Prostate gland (tissue), 2 donors: ENCODE measurements around the gene COG2. TPM values are rescaled to one million over a fixed set of nuclear protein-coding genes. Genes with fewer than 3 reads are reported as not detected.
"Not testable (repeated sequence)": the region's sequence is repeated elsewhere in the genome, so short reads cannot be mapped to it uniquely, and the experiment has no call there.

ENCODE experiments used
- DNase-seq: peaks from one replicate; pipeline ENCODE4 v3.0.0-alpha.2; 2019; ENCODE audit warnings: low spot score
- H3K27ac ChIP-seq, 2 donors: fragments of 200-600 bp; sonication (generic); 2 replicates each; pipeline ENCODE4 v1.5.1; 2017 to 2019
- H3K27me3 ChIP-seq: fragments of 200-600 bp; sonication (generic); replicated peaks from 2 replicates; pipeline ENCODE4 v1.5.1; 2019; ENCODE audit not compliant: insufficient read depth
- H3K36me3 ChIP-seq, 2 donors: fragments of 200-600 bp; sonication (generic); 1 replicate in 1 of 2; 2 replicates in 1 of 2; pipeline versions ENCODE4 v1.5.1 to v1.8.1; 2017 to 2019
- H3K4me1 ChIP-seq: fragments of 200-600 bp; sonication (generic); replicated peaks from 2 replicates; pipeline ENCODE4 v1.5.1; 2019
- H3K4me3 ChIP-seq, 2 donors: fragments of 200-600 bp; sonication (generic); 2 replicates each; pipeline ENCODE4 v1.5.1; 2017 to 2019
- H3K9me3 ChIP-seq: fragments of 200-600 bp; sonication (generic); 2 replicates; pipeline ENCODE4 v1.5.1; 2017
- POLR2A ChIP-seq: fragments of 450-650 bp; IDR thresholded peaks from one replicate; pipeline ENCODE4 v1.6.1; 2016; ENCODE audit warnings: antibody characterized with exemption, mild to moderate bottlenecking
- POLR2AphosphoS5 ChIP-seq: sonication (generic); formaldehyde crosslinking; IDR thresholded peaks from one replicate; pipeline ENCODE4 v1.6.1; 2017; ENCODE audit warnings: antibody characterized with exemption
- WGBS: methylation state at CpG from one replicate; pipeline ENCODE4 v1.1.5; 2018; 5-methylcytosine and 5-hydroxymethylcytosine counted together
- intact Hi-C: fragments of 100-400 bp; cut with DNase I; formaldehyde crosslinking; loops from one replicate; pipeline ENCODE4 v1.14.2; 2022
- total RNA-seq, 2 donors: library from RNA; depleted of rRNA; stranded (reverse); fragments of >200 nt; gene quantifications; one replicate each; pipeline ENCODE4 v1.1.0, GENCODE V29; 2016
- TF ChIP-seq, protein P1 (sequence below), 4 experiments: fragments of 200-600 bp in 2 of 4; fragments of 450-650 bp in 2 of 4; sonication (generic) in 2 of 4; IDR thresholded peaks; 1 replicate in 3 of 4; 2 replicates in 1 of 4; pipeline ENCODE4 v1.5.1; 2016 to 2019; ENCODE audit warnings: antibody characterized with exemption in 4 of 4, mild to moderate bottlenecking in 2 of 4, moderate library complexity in 2 of 4

COG2 gene
- total RNA-seq, 2 donors from 2014 or later: 26.1 to 32.8 TPM

DNA sequence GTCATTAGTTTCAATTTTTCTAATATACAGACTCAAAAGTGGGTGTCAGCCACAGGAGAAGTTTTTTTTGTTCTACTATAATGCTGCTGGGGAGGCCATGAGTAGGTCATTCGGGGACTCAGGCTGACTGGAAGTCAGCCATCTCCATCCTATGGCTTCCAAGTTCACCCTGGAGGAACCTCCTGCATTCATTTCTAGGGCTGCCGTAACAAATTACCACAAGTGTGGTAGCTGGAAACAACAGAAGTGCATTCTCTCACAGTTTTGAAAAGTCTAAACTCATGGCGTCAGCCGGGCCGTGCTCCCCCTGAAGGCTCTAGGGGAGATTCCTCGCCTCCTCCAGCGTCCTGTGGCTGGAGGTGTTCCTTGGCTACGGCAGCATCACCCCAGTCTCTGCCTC lies 53.9 kb downstream of the COG2 start:
- no peak overlapping the region for H3K27ac ChIP-seq
- TF ChIP-seq, protein P1, sequence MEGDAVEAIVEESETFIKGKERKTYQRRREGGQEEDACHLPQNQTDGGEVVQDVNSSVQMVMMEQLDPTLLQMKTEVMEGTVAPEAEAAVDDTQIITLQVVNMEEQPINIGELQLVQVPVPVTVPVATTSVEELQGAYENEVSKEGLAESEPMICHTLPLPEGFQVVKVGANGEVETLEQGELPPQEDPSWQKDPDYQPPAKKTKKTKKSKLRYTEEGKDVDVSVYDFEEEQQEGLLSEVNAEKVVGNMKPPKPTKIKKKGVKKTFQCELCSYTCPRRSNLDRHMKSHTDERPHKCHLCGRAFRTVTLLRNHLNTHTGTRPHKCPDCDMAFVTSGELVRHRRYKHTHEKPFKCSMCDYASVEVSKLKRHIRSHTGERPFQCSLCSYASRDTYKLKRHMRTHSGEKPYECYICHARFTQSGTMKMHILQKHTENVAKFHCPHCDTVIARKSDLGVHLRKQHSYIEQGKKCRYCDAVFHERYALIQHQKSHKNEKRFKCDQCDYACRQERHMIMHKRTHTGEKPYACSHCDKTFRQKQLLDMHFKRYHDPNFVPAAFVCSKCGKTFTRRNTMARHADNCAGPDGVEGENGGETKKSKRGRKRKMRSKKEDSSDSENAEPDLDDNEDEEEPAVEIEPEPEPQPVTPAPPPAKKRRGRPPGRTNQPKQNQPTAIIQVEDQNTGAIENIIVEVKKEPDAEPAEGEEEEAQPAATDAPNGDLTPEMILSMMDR (IDR thresholded peaks at IDR 0.05): no peak
- TF ChIP-seq POLR2A (no peak), POLR2AphosphoS5 (no peak)
- H3K4me3 ChIP-seq: no peak overlapping the region
- H3K9me3 ChIP-seq: no peaks in the 10 kb centered on the region
- no peaks in the 10 kb centered on the region for H3K4me1 ChIP-seq
- WGBS: 88% methylated on average over 8 of the region's 8 CpGs
- H3K27me3 ChIP-seq: no peaks in the 10 kb centered on the region
- no peak for DNase-seq
- peaks cover 0 to 3% of the 10 kb centered on the region in 2 donors for H3K36me3 ChIP-seq
- intact Hi-C loops: no loop called here

DNA sequence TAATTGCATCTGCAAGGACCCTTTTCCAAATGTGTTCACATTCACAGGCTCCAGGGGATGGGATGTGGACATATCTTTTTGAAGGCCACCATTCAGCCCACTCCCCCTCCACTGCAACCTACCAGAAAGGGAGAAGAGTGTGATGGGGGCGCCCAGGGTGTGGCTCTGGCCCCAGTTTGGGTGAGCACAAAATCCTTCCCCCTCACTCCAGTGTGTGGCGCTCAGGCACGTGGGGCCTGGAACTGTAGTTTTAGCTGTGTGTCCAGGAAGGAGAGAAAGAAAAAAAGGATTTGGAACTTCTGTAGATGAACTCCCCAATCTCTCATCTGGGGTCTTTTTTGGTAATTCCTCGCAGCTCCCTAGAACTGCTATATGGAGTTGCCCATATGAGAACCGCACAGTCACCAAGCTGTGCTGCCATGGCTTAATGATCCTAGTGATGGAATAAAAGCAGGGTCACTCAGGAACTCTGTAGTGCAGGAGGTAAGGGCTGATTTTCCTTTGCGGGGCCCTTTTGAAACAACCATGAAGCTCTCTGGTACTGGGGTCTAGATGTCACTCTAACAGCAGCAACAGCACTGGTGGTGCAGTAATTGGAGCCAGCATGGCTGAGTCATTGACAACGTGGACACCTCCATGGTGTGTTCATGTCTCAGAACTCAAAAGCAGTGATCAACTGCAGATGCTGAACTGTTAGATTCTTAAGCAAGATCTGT lies 54.6 kb downstream of the COG2 start:
- no peaks in the 10 kb centered on the region for H3K4me1 ChIP-seq
- peaks cover 0 to 3% of the 10 kb centered on the region in 2 donors for H3K36me3 ChIP-seq
- no peak for TF ChIP-seq POLR2AphosphoS5
- TF ChIP-seq POLR2A: no peak
- TF ChIP-seq, protein P1 (IDR thresholded peaks at IDR 0.05): no peak
- H3K4me3 ChIP-seq: no peak overlapping the region
- 80% methylated on average over 7 of the region's 7 CpGs for WGBS
- DNase-seq: no peak
- H3K9me3 ChIP-seq: no peaks in the 10 kb centered on the region
- intact Hi-C loops: no loop called here
- H3K27me3 ChIP-seq: no peaks in the 10 kb centered on the region
- H3K27ac ChIP-seq: no peak overlapping the region

- 84% methylated on average over 14 of the region's 14 CpGs for WGBS
- intact Hi-C loops: no loop called here
- Histone ChIP-seq H3K4me1 (no peaks in the 10 kb centered on the region), H3K27ac (no peak overlapping the region), H3K27me3 (no peaks in the 10 kb centered on the region), H3K36me3 (peaks cover 0 to 2% of the 10 kb centered on the region in 2 donors), H3K9me3 (no peaks in the 10 kb centered on the region), H3K4me3 (no peak overlapping the region)
- no peak for DNase-seq
- TF ChIP-seq, protein P1 (IDR thresholded peaks at IDR 0.05): no peak
- TF ChIP-seq POLR2A: no peak
- TF ChIP-seq POLR2AphosphoS5: no peak
These were observed 55.8 kb downstream of the COG2 start for GRCh38 chr1:230698130-230698529.

DNA sequence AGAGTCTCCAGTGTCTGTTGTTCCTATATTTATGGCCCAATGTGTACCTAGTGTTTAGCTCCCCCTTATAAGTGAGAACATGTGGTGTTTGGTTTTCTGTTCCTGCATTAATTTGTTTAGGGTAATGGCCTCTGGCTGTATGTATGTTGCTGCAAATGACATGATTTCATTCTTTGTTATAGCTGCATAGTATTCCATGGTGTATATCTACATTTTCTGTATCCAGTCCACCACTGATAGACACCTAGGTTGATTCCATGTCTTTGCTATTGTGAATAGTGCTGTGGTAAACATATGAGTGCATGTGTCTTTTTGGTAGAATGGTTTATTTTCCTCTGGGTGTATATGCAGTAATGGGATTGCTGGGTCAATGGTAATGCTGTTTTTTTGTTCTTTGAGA lies 56.7 kb downstream of the COG2 start:
- H3K27ac ChIP-seq, H3K27me3 ChIP-seq, H3K4me3 ChIP-seq, H3K4me1 ChIP-seq, H3K9me3 ChIP-seq, DNase-seq, H3K36me3 ChIP-seq, intact Hi-C loops: not testable (repeated sequence)

DNA sequence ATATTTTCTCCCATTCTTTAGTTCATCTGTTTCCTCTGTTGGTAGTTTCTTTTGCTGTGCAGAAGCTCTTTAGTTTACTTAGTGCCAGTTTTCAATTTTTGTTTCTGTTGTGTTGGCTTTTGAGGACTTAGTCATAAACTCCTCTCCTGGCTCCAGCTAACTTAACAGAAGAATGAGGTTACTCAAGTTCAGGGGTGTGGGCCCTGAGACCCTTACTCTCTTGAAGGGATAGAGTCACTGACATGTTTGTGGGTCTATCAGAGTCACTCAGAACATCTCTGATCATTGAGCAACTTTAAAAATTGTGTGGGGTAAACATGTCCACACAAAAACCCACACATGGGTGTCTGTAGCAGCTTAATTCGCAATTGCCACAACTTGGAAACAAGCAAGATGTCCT lies 57.4 kb downstream of the COG2 start:
- no peak for DNase-seq
- Histone ChIP-seq H3K27ac (no peak overlapping the region), H3K9me3 (no peaks in the 10 kb centered on the region), H3K4me3 (no peak overlapping the region), H3K36me3 (no peaks in the 10 kb centered on the region), H3K27me3 (no peaks in the 10 kb centered on the region), H3K4me1 (no peaks in the 10 kb centered on the region)
- TF ChIP-seq POLR2AphosphoS5 (no peak), POLR2A (no peak)
- TF ChIP-seq, protein P1 (IDR thresholded peaks at IDR 0.05): no peak
- intact Hi-C loops: no loop called here
- 100% methylated on average over 1 of the region's 1 CpG for WGBS
